Stimulated activated CD8-positive, alpha-beta memory T cell treated with anti-CD3 and anti-CD28 coated beads, Interleukin-12 subunit alpha, Interleukin-12 subunit beta, amount 100 ng/mL, for 1 hour (primary cell): ENCODE measurements around the gene MKLN1.
"Not testable (repeated sequence)": the region's sequence is repeated elsewhere in the genome, so short reads cannot be mapped to it uniquely, and the experiment has no call there.

Source experiments
- DNase-seq: peaks from one replicate; pipeline ENCODE4 v3.0.0-alpha.2; 2020; ENCODE audit warnings: low read depth

MKLN1 gene

DNA sequence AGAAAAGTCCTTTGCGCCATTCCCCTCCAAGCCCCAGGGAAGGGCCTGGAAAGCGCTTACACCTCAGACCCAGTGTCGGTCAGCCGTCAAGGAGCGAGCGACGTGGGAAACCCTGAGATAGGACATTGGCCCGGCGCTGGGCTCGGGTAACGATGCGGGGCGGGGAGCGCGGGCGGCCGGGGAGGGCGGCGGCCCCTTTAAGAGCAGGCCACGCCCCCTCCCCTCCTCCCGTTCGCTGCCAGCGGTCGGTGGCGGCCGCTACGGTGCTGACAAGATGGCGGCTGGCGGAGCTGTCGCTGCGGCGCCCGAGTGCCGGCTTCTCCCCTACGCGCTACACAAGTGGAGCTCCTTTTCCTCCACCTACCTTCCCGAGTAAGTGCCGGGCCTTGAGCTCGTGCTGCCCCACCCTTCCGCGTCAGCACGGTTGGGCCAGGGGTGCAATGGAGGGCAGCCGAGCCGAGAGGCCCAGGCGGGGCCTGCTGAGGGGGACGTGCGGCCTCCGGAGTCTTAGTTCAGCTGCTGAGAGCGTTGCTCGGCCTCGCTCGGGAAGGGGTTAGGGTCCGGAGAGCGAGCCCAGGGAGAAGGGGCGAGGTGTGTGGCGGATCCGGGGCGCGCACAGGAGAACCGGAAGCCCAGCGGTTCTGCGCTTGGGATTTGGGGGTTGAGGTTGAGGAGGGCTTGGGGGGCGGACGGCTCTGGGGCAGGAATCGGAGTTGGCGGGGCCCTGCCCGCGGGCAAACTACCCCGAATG is at the start of gene MKLN1:
TSS of gene MKLN1 (plus strand) at position 251 of the 751 bp plus-strand sequence. CDS start at position 275, 24 bp downstream.
- DNase-seq = peak; percentile 79

DNA sequence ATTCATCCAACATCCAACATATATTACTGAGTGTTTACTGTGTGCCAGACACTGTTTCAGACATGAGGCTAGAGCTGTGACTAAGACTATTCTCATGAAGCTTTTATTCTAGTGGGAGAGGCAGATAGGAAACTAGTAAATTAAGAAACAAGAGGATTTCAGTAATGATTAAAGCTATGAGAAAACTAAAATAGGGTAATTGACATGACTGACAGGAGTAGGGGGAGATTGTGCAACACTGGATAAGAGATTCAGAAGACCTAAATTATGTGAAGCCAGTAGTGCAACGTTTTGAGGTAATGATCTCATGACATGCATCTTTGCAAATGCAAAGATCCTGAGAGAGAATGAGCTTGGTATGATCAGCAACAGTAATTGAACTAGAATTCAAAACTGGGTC is 48.6 kb upstream of the MKLN1 start:
- DNase-seq = no peak

DNA sequence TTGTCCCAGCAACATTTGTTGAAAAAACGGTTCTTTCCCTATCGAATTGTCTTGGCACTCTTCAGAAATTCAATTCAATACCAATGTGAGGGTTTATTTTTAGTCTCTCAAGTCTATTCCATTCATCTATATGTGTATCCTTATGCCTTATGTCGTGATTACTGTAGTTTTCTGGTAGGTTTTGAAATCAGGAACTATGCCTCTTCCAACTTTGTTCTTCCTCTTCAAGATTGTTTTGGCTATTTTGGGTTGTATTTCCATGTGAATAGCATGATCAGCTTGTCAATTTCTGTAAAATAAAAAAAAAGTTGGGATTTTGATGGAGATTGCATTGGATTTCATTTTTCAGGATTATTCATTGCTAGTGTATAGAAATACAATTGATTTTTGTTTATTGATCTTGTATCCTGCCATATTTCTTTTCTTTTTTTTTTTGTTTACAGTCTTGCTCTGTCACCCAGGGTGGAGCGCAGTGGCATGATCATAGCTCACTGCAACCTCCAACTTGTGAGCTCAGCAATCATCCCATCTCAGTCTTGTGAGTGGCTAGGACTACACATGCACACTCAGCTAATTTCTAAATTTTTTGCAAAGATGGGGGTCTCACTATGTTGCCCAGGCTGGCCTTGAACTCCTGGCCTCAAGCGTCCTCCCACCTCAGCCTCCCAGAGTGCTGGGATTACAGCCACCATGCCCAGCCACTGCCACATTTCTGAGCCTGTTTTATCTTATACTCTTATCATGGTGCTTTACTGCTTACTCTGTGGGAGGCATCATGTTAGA is 46.2 kb upstream of the MKLN1 start:
- DNase-seq = no peak

DNA sequence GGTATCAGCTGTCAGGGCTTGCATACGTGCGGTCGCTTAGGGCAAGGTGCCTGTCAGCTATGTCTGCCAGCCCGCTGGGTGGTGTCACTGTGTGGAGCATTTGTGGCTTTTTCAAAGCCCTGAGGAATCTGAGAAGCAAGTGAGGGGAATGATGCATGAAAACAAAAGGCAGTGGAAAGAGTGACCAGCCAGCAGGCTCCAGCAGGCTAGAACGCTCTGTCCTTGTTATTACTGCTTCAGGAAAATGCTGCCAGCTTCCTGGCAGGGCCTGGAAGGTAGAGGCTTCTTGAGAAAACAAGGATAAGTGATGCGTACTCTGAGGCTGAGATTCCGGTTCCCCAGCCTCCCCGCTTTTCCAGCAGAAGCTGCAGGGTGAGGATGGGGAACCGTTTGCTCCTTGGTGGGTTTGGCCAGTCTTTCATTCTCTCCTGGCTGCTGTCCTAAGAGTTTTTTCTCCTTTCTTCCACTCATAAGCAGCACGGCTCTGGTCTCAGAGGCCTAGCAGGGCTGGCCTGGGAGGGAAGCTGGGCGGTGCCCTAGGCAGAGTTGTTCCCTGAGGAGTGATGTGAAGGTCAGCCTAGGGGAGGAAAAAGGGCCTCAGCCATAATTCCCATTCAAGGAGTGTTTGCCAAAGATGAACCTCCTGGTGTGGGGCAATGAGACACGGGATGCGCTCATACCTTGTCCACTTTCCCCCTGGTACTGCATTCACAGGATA is 42.8 kb upstream of the MKLN1 start:
- no peak for DNase-seq

DNA sequence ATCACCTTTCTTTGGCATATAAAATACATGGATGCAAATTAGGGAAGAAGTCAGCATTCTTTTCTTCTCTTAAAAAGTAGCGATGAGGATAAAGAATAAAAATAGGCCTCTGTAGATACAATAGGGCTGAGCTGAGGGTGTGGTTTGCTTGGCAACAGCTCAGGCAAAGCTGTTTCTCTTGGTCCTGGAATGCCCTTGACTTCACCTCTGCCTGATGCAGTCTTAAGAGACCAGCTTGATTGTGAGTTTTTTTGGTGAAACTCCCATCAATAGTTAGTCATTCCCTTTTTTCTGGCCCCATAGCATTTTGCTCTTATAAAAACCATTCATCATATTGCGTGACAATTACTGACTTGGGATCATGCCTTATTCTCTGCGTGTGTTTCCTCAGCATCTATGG is 42.1 kb upstream of the MKLN1 start:
- no peak for DNase-seq

DNA sequence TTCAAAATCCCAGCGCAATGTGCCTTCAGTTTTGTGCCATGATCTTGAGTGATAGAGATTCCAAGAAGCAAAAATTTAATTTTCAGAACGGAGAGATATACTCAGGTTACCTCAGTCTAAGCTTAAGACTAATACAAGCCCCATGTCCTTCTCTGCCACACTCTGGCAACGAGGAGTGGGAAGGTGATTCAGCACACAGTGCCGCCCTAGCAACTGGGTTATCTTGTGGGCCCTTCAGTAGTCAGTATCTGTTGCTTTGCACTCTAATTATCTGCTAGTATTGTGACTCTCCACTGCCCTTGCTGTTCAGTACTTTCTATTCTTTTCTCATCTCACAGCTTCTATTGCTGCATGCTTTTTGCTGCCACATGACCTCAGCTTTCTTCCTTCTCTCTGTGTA is 39.2 kb upstream of the MKLN1 start:
- DNase-seq = no peak

DNA sequence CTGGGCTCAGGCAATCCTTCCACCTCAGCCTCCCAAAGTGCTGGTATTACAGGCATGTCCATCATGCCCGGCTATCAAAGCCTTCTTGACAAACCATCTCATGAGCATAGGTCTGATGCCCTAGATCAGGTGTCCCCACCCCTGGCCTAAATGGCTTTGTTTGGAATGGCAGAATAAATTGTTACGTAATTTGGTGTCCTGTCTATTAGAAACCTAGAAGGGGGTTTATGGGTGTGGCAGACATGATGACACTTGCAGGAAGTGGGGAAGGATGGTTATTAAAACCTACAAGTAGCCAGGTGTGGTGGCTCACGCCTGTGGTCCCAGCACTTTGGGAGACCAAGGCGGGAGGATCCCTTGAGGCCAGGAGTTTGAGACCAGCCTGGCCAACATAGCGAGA is 38.6 kb upstream of the MKLN1 start:
- no peak for DNase-seq

DNA sequence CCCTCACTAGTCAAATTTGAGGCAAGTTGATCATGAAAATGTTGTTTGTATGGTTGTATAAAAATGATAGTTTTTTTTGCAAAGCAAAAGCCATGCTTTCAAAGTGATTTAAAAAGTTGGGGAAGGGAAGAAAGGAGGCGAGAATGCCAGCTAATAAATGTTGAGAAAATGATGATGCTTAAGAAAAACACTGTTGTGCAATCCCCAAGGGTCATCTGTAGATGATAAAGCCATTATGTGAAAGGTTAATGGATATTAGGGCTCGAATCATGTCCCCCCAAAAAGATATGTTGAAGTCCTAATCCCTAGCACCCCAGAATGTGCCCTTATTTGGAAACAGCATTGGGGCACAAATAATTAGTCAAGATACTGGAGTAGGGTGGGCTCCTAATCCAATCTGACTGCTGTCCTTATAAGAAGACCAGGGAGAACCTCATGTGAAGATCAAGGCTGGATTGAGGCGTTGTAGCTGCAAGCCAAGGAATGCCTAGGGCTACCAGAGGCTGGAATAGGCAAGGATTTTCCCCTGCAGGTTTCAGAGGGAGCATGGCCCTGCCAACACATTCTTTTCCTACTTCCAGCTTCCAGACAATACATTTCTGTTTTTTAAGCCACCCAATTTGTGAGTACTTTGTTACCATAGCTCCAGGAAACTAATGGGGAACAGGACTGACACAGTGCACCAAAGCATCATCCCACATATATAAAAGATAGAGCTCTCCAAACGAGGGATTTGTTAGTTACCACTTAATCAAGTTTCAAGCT is 35.4 kb upstream of the MKLN1 start:
- no peak for DNase-seq

DNA sequence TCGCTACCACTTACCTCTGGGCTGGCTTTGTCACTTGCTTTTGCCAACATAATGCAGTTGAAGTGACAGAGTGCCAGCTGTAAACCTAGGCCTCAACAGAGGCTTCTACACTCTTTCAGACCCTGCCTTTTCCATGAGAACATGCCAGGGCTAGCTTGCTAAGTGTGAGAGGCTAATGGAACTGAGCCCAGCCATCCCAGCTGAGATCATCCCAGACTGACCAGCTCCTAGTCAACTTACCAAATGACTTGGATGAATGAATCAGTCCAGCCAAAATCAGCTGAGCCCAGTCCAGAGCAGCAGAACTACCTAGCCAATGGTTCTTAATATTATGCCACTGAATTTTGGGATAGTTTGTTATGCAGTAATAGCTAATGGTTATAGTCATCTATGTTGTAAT is 34.7 kb upstream of the MKLN1 start:
- DNase-seq = no peak

DNA sequence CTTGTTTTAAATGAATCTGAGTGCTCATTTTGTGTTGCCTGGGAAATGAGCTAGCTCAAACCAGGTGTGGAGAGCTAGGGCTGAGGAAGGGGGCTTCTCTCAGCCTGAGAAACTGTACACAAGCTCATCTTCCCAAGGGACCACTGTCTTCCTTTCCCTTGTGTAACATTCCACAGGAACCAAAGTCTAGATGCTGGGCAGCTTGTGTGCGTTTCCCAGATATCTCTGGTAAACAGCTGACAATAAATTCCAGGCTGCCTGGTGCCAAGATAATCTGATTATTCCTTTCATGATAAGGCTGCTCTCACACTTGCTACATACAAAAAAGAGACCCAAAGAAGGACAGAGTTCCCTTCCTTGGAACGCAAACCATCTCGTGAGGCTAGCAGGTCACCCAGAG is 33.1 kb upstream of the MKLN1 start:
- no peak for DNase-seq

DNA sequence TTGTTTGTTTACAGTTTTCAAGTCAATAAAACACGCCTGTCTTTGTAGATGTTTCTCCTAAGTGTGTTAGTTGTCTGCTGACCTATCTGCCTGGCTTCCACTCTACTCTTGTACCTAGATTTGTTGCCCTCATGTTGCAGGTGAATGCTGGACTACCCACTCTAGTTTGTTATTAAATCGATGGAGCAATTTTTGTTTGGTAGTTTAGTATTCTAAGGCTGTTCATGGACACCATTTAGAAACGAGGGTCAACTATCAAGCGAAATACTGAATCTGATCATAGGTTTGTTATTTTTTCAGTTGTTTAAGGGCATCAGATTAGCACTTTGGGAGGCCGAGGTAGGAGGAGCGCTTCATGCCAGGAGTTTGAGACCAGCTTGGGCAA is 29.1 kb upstream of the MKLN1 start:
- no peak for DNase-seq

DNA sequence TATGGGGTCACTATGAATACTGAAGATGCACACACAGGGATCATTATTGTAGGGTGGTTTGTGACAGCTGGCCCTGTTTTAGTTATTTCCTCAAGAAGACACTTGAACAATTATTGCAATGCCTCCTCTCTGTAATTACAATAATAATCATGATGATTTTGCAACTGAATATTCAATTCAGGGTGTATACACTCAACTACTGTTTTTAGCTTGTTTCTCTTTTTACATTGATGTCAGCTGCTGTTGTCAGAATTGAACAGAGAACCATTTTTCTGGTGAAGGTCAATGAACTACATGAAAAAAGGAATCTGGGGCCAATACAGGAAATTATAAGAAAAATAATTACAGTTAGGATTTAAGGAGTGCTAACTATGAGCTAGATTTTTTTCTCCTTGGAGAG is 28.6 kb upstream of the MKLN1 start:
- no peak for DNase-seq

DNA sequence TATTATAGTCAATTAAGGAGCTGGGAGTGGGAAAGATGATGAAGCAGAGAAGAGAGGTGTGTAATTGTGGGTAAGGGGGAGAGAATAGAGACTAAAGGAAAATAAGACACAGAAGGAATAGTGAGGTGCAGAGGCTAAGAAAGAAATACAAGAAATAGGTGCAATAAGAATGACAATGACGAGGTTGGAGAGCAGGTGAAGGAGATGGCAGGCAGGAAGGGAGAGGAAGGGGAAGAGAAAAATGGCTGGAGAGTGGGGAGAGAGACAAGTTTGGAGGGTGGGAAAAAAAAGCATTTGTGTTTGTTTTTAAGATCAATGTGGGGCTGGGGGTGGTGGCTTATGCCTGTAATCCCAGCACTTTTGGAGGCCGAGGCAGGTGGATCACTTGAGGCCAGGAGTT is 27.6 kb upstream of the MKLN1 start:
- no peak for DNase-seq

DNA sequence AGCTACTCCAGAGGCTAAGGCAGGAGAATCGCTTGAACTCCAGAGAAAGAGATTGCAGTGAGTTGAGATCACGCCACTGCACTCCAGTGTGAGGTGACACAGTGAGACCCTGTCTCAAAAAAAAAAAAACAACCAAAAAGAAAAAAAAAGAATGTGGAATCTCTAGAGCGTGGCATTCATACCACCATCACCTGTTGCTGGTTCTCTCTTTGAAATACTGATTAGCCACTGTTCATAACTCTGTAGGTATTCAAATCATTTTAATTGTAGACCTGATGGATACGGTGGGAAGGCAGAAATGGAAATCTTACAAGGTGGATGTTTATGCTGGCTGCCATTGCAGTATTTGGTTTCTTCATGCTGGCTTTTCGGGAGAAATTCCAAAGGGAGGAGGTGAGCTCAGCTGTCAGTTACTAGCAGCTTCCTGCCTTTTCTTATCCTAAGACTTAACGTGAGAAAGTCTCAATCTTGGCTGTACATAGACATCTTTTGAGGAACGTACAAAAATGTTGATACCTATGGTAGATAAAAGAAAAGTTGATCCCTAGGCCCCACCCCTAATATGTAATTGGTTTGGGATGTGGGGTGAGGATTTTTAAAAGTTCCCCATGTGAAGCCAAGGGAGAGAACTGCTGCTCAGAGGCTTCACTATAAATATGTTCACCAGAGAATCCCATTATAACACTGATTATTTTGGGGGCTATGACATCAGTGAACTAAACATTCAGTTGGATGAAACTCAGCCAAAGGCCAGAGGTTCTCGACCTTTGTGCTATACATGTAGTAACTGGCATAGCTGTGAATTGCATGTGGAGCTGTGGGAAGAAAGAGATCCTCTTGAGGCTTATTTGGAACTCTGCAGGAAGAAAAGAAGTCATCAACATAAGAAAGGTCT is 26.9 kb upstream of the MKLN1 start:
- DNase-seq = no peak

DNA sequence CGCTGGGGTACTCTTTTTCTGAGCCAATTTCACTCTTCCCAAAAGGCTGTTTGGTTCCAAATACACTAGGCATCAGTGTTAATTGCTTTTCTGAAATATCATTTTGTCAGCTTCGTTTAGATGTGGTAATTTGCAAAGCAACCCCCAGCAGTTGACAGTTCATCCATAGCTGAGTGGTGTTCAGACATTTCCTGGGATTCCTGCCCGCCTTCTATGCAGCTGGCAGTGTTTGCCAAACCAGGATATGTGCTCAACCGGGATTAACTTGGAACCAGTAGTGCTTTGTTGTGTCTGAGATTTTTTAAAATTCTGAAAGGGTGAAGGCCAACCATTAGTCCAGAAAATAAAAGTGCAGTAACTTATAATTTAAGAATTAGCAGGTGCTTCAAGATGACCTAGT is 25.2 kb upstream of the MKLN1 start:
- DNase-seq = no peak

DNA sequence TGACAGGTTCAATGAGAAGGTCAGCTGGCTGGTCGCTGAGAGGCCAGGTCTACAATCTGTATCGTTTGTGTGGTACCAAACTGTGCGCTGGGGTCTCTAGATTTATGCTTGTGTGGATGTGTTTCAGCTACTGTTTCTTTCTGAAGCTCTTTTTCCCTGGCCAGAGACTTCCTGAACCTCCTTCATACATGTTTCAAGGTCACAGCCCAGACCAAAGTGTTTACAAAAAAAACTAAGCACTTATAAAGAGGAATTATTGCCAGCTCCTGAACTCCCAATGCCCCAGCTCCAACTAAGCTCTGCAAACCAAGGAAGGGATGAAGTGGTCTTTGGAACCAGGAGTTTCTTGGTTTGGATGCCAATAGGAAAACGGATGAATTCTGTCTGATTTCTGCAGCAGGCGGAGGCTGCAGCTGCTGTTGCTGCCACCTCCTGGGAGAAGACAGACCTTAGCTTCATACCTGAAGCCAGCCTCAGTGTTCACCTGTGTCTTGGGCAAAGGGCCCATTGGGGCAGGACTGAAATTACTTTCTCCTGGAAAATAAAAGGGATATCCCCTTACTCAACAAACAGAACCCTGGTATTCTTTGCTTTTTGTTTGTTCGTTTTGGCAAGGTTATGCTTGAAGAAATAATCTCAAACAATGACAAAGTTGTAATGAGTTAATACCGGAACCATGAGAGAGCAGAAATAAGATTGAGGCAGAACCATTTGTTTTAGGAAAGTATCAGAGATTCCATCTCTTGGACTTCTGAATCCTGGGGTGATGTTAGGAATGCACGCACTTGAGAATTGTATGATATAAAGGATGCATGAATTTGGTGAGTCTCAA is 24.6 kb upstream of the MKLN1 start:
- peak; percentile 2 for DNase-seq

DNA sequence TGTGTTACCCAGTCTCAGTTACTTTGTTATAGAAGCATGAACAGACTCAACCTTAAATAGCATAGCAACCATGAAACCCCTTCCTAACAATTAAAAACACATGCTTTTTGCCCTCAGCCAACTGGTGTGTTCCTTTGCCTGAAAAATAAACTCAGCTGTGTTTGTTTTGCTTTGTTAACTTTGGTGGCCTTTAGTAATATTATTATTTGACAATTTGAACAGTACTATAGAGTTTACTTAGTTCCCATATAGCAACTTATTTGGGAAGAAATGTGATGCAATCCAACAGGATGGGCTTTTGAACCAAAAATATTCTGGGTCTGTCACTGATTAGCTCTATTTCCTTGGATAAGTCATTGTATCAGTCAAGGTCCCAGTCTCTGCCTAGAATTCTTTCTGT is 22.5 kb upstream of the MKLN1 start:
- no peak for DNase-seq

DNA sequence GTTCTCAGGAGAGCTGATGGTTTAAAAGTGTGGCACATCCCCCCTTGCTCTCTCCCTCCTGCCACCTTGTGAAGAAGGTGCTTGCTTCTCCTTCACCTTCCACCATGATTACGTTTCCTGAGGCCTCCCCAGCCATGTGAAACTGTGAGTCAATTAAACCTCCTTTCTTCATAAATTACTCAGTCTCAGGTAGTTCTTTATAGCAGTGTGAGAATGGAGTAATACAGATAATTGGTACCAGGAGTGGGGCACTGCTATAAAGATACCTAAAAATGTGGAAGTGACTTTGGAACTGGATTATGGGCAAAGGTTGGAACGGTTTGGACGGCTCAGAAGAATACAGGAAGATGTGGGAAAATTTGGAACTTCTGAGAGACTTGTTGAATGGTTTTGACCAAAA is 21.6 kb upstream of the MKLN1 start:
- DNase-seq = not testable (repeated sequence)

DNA sequence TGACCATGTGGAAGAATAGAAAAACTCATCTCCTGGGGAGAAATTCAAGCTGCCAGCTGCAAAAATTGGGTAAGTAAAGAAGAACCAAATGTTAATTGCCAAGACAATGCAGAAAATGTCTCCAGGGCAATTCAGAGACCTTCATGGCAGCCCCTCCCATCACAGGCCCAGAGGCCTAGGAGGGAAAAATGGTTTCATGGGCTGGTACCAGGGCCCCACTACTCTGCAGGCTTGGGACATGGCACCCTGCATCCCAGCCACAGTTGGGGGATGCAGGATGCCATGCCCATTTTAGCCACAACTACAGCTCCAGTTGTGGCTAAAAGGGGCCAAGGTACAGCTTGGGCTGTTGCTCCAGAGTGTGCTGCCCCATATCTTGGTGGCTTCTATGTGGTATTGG is 20.9 kb upstream of the MKLN1 start:
- no peak for DNase-seq

DNA sequence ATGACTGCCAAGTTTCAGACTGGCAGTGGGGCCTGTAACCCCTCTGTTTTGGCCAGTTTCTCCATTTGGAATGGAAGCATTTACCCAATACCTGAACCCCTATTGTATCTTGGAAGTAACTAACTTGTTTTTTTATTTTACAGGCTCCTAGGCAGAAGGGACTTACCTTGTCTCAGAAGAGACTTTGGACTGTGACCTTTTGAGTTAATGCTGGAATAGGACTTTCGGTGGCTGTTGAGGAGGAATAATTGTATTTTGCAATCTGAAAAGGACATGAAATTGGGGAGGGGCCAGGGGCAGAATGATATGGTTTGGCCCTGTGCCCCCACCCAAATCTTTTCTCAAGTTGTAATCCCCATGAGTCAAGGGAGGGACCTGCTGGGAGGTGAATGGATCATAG is 20.0 kb upstream of the MKLN1 start:
- DNase-seq = no peak
